ENCODE measurements around the gene CHL1.
"Not testable (repeated sequence)": the region's sequence is repeated elsewhere in the genome, so short reads cannot be mapped to it uniquely, and the experiment has no call there.

The CHL1 gene

GRCh38 chr3:332701-333100, 136.1 kb downstream of the CHL1 start:
- no peak for DNase-seq (ENCODE audit: low read depth)

- no peak for DNase-seq (ENCODE audit: low read depth)
Observed at GRCh38 chr3:335240-335639, 138.7 kb downstream of the CHL1 start.

- DNase-seq (ENCODE audit: low read depth) = no peak
Observed at GRCh38 chr3:339351-339750, 142.8 kb downstream of the CHL1 start.

GRCh38 chr3:341998-342397, 145.4 kb downstream of the CHL1 start:
- no peak for DNase-seq (ENCODE audit: low read depth)

- no peak for DNase-seq (ENCODE audit: low read depth)
Observed at GRCh38 chr3:346186-346585, 149.6 kb downstream of the CHL1 start.

GRCh38 chr3:347581-347980, 151.0 kb downstream of the CHL1 start:
- DNase-seq (ENCODE audit: low read depth) = no peak

GRCh38 chr3:350871-351371, 154.4 kb downstream of the CHL1 start:
- no peak for DNase-seq (ENCODE audit: low read depth)

GRCh38 chr3:352599-352998, 156.0 kb downstream of the CHL1 start:
- no peak for DNase-seq (ENCODE audit: low read depth)

GRCh38 chr3:353191-353739, 156.7 kb downstream of the CHL1 start:
- no peak for DNase-seq (ENCODE audit: low read depth)

GRCh38 chr3:354432-354831, 157.9 kb downstream of the CHL1 start:
- DNase-seq (ENCODE audit: low read depth) = no peak

GRCh38 chr3:355622-356021, 159.1 kb downstream of the CHL1 start:
- no peak for DNase-seq (ENCODE audit: low read depth)

- DNase-seq (ENCODE audit: low read depth) = no peak
Observed at GRCh38 chr3:356952-357351, 160.4 kb downstream of the CHL1 start.

GRCh38 chr3:359672-360071, 163.1 kb downstream of the CHL1 start:
- DNase-seq (ENCODE audit: low read depth) = no peak

GRCh38 chr3:362681-363338, 166.2 kb downstream of the CHL1 start:
- DNase-seq (ENCODE audit: low read depth) = no peak

- DNase-seq (ENCODE audit: low read depth) = no peak
Observed at GRCh38 chr3:364287-364686, 167.7 kb downstream of the CHL1 start.

- no peak for DNase-seq (ENCODE audit: low read depth)
Observed at GRCh38 chr3:365268-365667, 168.7 kb downstream of the CHL1 start.

- not testable (repeated sequence) for DNase-seq (ENCODE audit: low read depth)
Observed at GRCh38 chr3:366253-366652, 169.7 kb downstream of the CHL1 start.

GRCh38 chr3:373193-373779, 176.7 kb downstream of the CHL1 start:
- DNase-seq (ENCODE audit: low read depth) = no peak

GRCh38 chr3:374459-374858, 177.9 kb downstream of the CHL1 start:
- no peak for DNase-seq (ENCODE audit: low read depth)

- no peak for DNase-seq (ENCODE audit: low read depth)
Observed at GRCh38 chr3:377158-377561, 180.6 kb downstream of the CHL1 start.

GRCh38 chr3:380801-381200, 184.2 kb downstream of the CHL1 start:
- no peak for DNase-seq (ENCODE audit: low read depth)

- no peak for DNase-seq (ENCODE audit: low read depth)
Observed at GRCh38 chr3:385151-385550, 188.6 kb downstream of the CHL1 start.

- DNase-seq (ENCODE audit: low read depth) = no peak
Observed at GRCh38 chr3:394775-395174, 198.2 kb downstream of the CHL1 start.

- no peak for DNase-seq (ENCODE audit: low read depth)
Observed at GRCh38 chr3:396293-396692, 199.7 kb downstream of the CHL1 start.

Data from activated gamma-delta T cell treated with anti-CD3 and anti-CD28 coated beads, Interleukin-2, amount 50 U/mL, for 16 hours (primary cell).